ENCODE data around the gene KLHL26. TPM values are rescaled to one million over a fixed set of nuclear protein-coding genes. Genes with fewer than 3 reads are reported as not detected.

KLHL26 gene
- total RNA-seq, 4 donors from 2014 or later = 6.7 to 29.0 (median 12.1) TPM

- TF ChIP-seq CTCF (IDR thresholded peaks at IDR 0.05; ENCODE audit: low read depth) = no peak
Measured at GRCh38 chr19:18683109-18683957, 46.5 kb downstream of the KLHL26 start, which contains the start of gene CRTC1. TSS of gene CRTC1 (plus strand) at chr19:18683680. CDS start at chr19:18683703, 23 bp downstream.

- TF ChIP-seq CTCF (IDR thresholded peaks at IDR 0.05; ENCODE audit: low read depth) = no peak
Measured at GRCh38 chr19:18683958-18684641, 47.3 kb downstream of the KLHL26 start.

GRCh38 chr19:18684642-18684993 is 47.8 kb downstream of the KLHL26 start:
- TF ChIP-seq CTCF (IDR thresholded peaks at IDR 0.05; ENCODE audit: low read depth) = no peak

- no peak for TF ChIP-seq CTCF (IDR thresholded peaks at IDR 0.05; ENCODE audit: low read depth)
Measured at GRCh38 chr19:18685597-18686190, 48.9 kb downstream of the KLHL26 start.

GRCh38 chr19:18687740-18688465 is 51.1 kb downstream of the KLHL26 start:
- TF ChIP-seq CTCF (IDR thresholded peaks at IDR 0.05; ENCODE audit: low read depth) = no peak

- TF ChIP-seq CTCF (IDR thresholded peaks at IDR 0.05; ENCODE audit: low read depth) = no peak
Measured at GRCh38 chr19:18696023-18696422, 59.2 kb downstream of the KLHL26 start.

All from subcutaneous adipose tissue (tissue), 4 donors.